NOMO-1 (cell line): ENCODE data around the gene PNPLA4.

Experiments
- DNase-seq, 2 experiments: peaks; one replicate each; lab custom pipeline; 2025; ENCODE audit not compliant: unreplicated experiment in 2 of 2; lab: John Stamatoyannopoulos, UW

PNPLA4 gene, protein sequence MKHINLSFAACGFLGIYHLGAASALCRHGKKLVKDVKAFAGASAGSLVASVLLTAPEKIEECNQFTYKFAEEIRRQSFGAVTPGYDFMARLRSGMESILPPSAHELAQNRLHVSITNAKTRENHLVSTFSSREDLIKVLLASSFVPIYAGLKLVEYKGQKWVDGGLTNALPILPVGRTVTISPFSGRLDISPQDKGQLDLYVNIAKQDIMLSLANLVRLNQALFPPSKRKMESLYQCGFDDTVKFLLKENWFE

DNA sequence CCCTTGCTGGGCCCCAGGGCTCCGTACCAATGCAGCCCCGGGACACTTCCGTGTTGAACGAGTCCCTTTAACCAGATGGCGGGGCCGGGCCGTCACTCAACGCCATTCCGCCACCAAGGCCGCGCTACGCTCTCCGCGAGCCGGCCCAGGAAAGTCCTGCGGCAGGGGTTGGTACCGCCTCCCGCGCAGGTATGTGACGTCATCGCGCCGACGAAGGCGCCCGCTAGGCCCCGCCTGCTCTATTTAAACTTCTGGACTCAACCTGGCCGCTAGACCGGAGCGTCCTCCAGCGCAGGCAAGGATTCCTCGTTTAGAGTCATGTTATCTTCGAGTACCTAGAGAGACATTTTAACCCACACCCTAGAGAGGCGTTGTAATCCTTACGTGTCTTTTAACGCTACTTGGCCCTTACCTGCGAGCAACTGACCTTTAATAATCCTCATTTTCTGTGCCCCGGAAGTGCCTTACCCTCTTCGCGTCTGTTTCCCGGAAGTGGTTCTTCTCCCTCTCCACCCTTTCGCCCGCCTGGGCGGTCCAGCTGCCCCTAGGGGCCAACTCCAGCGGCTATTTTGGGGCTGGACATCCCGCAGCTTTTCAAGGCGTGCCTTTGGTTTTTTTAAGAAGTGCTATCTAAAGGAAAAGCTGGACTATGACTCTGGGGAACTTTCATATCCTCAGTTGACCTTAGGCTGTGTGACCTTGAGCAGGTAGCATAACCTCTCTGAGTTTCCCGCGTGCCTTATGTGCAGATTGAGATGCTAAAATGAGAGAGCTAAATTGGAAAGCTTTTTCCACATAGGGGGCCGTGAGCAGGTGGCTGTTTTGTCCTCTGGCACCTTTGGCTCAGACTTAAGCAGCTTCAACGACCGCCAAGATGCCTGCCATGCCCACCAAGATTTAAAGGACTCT is at the start of gene PNPLA4:
Gene PNPLA4 (minus strand): TSS at position 155 of the 909 bp plus-strand sequence. CDS start 1,294 bp downstream, outside the sequence.
- peak; percentile 92 to 96 for DNase-seq

DNA sequence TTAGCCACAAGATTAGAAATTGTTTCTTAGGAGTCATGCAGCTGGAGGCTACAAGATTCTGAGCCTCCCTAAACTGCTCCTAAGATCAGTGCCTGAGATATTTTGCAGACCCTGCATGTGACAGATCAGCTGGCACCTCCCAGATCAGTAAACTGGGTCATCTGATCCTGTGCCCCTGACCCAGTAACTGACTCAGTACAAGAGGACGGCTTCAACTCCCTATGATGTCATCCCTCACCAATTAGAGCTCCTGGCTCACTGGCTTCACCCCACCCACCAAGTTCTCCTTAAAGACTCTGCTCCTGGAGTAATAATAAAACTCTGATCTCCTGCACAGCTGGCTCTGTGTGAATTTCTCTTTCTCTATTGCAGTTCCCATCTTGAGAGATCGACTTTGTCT is 45.4 kb upstream of the PNPLA4 start:
- DNase-seq, result no peak

DNA sequence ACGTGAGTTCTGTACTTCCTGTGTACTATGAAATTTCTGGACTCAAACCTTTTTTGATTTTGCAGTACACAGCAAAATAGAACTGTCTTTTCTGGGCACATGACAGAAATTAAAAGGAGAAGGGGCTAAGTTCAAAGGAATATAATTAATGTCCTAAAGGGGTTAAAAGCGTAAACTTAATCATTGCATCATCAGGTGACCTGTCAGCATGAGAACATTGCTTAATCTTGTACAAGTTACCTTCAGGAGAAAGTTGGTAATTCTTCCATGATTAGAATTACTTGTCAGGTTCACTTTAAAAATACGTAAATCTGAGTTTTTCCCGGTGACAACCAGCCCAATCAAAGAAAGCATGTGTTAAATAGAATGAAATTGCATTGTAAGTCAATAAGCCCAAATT is 43.2 kb upstream of the PNPLA4 start:
- DNase-seq, result no peak

DNA sequence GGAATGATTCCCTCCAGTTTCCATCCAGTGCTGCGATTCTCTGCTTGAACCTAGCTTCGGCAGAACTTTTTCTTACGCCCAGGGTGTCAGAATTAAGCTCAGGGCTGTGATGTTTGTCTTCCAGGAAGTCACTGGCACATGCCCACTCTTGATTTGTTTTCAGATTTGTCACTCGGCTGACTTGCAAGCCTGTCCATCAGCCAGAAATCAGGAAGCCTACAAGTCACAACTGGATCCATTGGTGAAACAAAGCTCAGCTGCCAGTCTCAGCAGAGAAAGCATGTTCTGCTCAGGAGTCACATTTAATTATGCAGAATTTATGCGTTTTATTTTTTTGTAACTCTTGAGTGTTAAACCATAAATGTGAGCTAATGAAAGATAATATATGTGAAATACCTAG is 38.2 kb upstream of the PNPLA4 start:
- no peak for DNase-seq

DNA sequence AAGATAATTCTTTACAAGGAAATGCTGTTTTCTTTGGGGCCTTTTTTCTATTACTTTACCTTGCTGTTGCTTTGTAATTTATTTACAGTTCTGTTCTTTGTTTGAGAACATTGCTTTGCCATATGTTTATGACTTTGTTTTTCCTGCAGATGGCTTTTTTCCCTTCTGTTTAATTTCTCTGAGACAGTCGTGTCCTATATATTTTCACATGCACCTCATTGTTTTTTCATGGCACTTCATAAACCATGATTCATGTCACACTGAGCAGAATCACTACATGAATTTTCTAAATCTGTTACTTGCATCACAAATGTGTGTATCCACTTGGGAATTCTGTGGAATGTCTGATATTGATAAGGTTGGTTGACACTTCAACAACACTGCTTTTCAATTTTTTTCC is 33.0 kb upstream of the PNPLA4 start:
- DNase-seq, result no peak

DNA sequence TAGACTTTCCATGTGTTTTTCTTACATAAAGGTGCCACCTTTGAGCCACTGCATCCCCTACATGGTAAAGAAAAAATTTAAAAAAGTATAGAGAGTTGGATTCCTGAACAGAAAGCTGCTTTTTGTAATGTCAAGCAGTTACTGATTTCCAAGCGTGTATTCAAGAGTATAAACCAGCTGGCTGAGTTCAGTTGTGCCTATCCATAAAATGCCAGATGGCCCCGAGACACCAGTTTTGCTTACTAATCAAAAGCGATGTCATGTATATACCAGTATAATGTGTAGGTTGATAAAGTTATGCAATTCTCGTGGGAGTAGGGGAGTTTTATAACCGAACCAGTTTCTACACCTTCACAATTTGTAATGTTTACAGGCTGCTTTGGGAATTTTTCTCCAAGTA is 26.2 kb upstream of the PNPLA4 start:
- no peak for DNase-seq

DNA sequence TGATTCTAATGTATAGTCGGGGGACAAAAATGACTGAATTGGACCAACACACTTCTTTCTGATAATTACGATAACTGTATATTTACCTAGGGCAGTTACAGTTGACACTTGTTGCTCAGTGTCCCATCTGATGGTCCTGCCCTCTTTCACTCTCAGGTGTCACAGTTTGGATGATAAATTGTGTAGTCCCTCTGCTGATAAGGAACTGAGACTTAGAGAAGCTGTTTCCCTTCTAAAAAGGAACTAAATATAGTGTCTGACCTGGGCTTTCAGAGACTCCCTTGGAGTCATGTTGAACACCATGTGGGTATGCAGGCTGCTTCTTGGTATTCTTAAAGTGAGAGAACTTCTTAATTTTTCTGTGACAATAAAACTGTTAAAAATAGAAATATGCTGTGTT is 23.7 kb upstream of the PNPLA4 start:
- DNase-seq, result peak; percentile 1 to 77

DNA sequence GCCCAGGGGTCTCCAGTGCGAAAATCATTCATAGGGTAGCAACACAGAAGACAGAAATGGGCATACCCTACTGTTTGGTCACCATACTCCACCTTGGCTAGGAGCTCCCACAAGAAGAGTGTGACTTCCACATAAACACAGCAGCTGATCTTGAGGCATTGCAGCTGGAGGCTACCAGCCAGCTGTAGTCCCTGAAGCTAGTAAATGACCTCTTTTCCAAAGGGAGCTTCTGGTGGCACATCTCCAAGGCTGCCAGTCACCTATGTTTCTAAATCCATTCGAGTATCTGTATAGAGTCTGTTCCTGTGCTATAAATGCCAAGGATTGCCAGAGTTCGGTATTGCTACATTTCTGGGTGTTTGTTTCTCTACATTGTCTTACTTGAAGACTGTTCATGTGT is 21.3 kb upstream of the PNPLA4 start:
- DNase-seq, result no peak

DNA sequence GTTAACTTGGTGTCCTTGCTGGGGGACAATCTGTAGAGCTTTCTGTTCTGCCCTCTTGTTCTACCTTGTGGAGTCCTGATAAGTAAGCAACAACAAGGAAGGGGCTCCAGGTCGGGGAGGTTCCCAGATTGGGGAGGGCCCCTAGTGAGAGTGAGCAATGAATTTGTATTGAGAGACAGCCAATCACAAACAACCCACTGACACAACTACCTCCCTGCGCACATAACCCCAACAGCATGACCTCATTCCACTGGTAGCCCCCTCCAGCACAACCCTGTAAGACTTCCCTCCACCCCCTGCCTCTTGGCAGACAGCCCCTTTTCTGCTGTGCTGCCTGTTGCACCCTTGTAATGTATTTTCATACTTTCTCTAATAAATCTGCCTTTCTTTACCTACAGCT is 19.7 kb upstream of the PNPLA4 start:
- DNase-seq, result no peak

DNA sequence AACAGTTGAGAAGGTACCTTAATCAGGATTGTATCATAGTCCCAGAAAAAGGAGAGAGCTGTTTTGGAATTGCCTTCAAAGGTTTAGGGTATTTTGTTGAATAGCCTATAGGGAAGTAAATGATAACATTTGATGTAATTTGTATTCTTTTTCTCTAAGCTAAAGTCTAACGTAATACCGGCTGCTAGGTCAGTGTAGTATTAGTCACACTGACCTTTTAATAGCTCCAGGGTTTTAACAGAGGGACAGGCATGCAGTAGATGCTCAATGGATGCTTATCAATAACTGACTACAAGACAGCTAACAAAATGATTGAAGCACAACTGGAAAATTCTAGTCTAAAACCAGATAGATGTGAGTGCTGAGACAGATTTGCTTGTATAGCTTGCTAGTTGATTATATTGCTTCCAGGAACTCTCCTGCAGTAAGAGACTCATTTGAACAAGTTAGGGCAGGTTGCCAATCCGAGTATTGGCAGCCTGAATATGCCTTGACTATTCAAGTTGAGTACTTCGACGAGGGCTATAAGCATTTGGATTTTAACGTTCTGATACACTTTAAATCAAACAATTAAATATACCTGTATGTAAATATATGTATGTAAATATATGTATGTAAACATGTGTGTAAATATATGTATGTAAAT is 16.5 kb upstream of the PNPLA4 start:
- DNase-seq, result no peak

DNA sequence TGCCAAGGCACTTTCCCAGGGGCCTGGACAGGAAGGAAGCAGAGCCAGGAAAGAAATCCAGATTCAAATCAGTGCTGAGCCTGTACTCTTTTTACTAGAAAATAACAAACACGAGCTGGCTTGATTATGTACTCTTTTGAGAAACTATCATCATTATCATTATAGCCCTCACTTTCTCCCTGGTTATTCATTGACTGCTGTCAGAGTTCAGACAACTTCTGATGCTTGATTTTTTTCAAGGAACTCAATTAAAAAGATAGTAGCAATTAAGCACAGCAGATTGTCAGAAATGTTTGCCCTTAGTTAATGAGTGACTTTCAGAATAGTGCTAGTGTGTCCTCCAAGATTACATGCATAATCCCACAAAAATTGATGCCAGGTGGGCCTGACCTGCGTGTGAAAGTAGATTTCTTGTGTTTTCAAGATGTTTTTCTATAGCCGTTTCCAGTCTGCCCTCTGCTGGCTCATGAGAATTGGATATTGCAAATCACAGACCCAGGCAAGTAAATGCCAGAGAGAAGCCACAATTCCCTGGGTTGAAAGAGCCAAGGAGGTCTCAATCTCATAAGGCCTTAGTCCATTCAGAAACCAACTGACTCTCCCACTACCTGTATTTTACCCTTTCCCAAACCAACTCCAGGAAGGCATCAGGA is 14.3 kb upstream of the PNPLA4 start:
- DNase-seq, result no peak

DNA sequence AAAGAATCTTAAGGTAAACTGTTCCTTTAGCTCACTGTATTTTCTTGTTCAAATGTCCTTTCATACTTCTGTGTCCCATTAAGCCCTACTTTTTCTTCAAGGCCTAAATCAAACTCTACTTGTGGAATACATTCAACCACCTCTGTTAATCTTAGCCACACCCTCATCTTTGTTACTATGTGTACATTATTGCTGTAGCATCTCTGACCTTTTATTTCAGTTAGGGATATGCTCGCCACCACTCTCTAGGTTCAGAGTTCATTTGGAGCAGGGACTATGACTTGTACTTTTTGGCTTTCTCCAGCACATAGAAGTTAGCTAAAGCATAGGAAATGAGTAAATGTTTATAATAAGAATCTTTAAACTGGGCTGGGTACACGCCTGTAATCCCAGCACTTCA is 6.8 kb upstream of the PNPLA4 start:
- no peak for DNase-seq

DNA sequence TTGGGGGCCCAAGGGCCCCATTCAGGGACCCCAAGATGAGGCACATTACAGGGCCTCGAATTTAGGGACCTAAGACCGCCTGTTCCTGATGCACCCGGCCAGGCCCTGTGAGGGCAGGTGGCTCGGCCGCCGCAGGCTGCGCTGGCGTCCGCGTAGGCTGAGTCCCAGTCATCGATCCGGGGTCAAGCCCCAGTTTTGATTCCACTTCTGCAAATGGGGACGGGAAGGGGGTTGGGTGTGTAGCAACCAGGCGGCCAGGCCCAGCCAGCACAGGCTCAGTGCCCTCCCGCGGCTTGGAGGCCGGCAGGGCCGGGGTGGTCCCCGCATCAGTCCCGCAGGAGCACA is 327 bp downstream of the PNPLA4 start:
- peak; percentile 80 to 83 for DNase-seq

DNA sequence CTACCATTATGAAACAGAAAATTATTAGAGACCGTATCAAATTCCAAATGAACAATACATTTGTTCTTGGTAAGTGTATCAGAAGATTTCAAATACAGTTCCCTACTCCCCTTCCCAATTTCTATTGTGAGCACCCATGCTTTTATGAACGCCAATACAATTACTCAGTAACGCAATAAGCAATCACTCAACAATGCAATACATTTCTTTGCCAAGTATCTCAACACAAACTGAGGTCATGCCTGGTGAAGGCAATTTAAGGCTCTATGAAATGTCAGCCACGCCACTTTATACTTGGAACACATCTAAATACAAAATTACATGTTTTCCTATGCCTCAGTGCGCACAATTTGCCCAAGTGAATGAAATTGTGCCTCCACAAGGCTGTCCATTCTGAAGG is 712 bp downstream of the PNPLA4 start:
- no peak for DNase-seq

DNA sequence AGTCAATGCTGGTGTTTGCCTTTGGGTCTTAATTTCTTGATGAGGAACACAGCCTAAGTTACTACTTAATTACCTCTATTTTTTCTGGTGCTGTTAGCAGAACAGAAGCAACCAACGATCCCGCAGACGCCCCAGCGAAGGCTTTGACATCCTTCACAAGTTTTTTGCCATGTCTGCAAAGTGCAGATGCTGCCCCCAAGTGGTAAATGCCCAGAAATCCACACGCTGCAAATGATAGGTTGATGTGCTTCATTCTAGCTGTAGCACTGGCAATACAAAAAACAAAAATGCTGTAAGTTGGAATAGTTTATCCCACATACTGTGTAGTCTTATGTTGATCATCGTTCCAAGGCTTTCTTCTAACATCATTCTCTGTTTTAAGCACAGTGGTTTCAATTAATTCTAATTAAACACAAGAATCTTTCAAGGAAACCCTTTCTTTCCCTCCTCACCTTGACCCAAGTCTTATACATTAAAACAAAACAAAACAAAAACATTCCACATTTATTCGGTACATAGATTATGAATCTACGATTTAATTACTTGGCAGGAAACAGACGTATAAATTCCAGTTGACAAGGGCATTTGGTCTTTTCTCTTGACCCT is 1.2 kb downstream of the PNPLA4 start:
- DNase-seq, result peak; percentile 40 to 72

DNA sequence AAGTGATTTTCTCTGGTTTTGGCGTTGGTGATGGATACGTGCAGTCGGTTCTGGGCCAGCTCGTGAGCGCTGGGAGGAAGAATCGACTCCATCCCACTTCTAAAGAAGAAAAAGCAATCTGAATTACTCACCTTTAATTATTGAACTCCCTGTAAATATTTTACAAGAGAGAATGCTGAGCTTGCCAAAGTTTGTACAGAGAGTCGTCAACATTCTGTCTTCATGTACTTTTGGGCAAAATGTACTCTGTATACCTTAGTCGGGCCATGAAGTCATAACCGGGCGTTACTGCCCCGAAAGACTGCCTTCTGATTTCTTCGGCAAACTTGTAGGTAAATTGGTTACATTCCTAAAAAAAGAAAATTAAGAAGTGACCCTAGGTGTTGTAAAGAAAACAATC is 5.5 kb downstream of the PNPLA4 start:
- no peak for DNase-seq

DNA sequence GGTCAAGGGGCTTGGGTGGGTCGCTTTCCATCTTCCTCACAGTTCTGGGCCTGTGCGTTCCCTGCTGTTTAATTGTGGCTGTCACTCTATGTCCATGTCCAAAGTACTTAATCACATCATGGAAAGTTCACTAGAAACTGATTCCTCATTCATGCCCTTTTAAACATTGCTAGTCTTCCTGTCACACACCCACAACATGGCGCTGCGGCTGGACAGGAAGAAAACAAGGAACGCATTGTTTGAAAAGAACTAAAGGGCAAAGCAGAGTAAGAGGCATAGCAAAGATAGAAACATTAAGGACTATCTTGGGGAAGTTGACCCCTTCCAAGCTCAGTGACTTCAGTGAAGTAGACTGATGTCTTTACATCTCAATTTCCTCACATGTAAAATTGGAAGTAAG is 18.4 kb downstream of the PNPLA4 start:
- no peak for DNase-seq

DNA sequence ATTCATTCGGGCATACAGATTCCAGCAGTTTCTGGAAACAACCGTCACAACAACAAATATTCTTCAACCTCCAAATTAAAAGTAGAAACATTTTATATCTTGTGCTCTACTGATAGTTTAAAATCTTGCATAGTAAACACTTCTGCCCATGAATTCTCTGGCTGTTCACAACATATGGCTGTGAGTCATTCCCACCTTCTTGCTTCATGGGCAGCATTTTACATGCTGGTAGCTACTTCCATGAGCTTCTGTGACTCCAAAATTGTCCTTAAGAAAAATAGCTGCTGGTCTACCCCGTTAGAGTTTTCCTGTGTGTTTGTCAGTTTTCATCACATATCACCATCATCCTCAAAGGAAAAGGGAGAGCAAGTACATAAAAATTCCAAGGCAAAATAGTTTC is 22.7 kb downstream of the PNPLA4 start:
- DNase-seq, result no peak

DNA sequence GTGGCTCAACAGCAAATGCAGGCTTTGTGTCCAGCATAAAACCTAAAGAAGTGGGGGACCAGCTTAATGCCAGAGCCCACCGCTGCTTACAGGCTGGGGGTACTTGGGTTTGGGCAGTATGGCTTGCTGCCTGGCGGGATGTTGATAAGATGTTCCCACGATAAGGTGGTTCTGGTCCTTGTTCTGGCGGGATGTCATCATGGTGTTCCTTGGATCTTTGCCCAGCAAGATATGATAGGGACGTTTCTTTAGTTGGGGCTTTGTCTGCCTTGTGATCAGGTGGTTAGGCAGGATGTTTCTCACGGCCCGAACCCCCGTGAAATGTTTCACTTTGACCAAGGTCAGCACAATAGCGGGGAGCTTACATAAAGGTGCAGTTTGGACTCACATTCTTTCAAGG is 35.3 kb downstream of the PNPLA4 start:
- no peak for DNase-seq

DNA sequence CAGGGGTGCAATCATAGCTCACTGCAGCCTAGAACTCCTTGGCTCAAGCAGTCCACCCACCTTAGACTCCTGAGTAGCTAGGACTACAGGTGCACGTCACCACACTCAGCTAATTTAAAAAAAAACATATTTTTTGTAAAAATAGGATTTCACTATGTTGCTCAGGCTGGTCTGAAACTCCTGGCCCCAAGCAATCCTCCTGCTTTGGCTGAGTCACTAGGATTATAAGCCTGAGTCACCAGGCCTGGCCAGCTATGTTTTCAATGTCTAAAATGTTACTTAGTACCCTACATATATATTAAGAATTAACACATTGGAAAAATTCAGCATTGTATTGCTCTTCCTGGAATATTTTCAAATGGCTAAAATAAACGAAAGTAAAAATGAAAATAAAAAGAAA is 37.5 kb downstream of the PNPLA4 start:
- DNase-seq, result no peak

DNA sequence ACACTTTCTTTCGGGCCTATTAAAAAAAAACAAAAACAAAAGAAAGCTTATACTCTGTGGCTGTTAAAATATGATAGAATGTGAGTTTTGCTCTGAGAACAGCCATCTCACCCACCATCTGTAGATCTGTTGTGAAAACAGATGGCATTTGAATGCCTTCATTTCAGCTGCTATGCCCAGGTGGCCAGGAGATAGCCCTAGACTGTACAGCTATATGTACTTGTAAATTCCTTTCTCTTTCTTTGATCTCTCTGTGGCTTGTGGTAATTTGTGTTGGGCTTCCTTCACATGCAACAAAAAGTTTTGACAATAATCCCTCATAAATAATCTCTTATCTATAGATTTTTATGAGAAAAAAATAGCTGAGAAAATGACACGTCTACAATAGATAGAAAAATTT is 38.1 kb downstream of the PNPLA4 start:
- DNase-seq, result no peak
